GM21576 (cell line): ENCODE results near the gene NBL1.

Experiments
- ATAC-seq: cut with Tn5 transposase; IDR thresholded peaks from one replicate; pipeline ENCODE4 v1.9.1; 2021; ENCODE audit warnings: mild to moderate bottlenecking, moderate library complexity; ENCODE audit not compliant: unreplicated experiment

Gene NBL1

GRCh38 chr1:19665496-19666465, 21.7 kb downstream of the NBL1 start:
- no peak for ATAC-seq

- ATAC-seq = no peak
Measured at GRCh38 chr1:19668888-19669287, 24.8 kb downstream of the NBL1 start.

GRCh38 chr1:19670787-19671186, 26.7 kb downstream of the NBL1 start:
- no peak for ATAC-seq

GRCh38 chr1:19672237-19672636, 28.1 kb downstream of the NBL1 start:
- ATAC-seq = no peak

- ATAC-seq = no peak
Measured at GRCh38 chr1:19675797-19676196, 31.7 kb downstream of the NBL1 start.

GRCh38 chr1:19676438-19676922, 32.4 kb downstream of the NBL1 start:
- no peak for ATAC-seq

- no peak for ATAC-seq
Measured at GRCh38 chr1:19678493-19678892, 34.4 kb downstream of the NBL1 start.

GRCh38 chr1:19678931-19679453, 34.9 kb downstream of the NBL1 start:
- ATAC-seq = no peak

- no peak for ATAC-seq
Measured at GRCh38 chr1:19679691-19680090, 35.6 kb downstream of the NBL1 start.

- ATAC-seq = no peak
Measured at GRCh38 chr1:19680644-19681043, 36.5 kb downstream of the NBL1 start.

GRCh38 chr1:19682257-19682656, 38.1 kb downstream of the NBL1 start:
- no peak for ATAC-seq

- no peak for ATAC-seq
Measured at GRCh38 chr1:19682901-19683300, 38.8 kb downstream of the NBL1 start.

GRCh38 chr1:19683351-19683750, 39.2 kb downstream of the NBL1 start:
- ATAC-seq = no peak

- ATAC-seq = no peak
Measured at GRCh38 chr1:19684677-19685076, 40.6 kb downstream of the NBL1 start.

- ATAC-seq = no peak
Measured at GRCh38 chr1:19685994-19686393, 41.9 kb downstream of the NBL1 start.

- ATAC-seq = no peak
Measured at GRCh38 chr1:19687414-19687813, 43.3 kb downstream of the NBL1 start.

GRCh38 chr1:19688041-19688842, 44.1 kb downstream of the NBL1 start:
- no peak for ATAC-seq

- no peak for ATAC-seq
Measured at GRCh38 chr1:19689085-19689757, 45.1 kb downstream of the NBL1 start.

GRCh38 chr1:19689856-19690255, 45.7 kb downstream of the NBL1 start:
- ATAC-seq = no peak

- no peak for ATAC-seq
Measured at GRCh38 chr1:19690342-19690741, 46.2 kb downstream of the NBL1 start.

GRCh38 chr1:19694298-19694697, 50.2 kb downstream of the NBL1 start:
- ATAC-seq = no peak
